Thyroid gland (tissue), 4 donors: ENCODE measurements around the gene EIF4A3. TPM values are rescaled to one million over a fixed set of nuclear protein-coding genes. Genes with fewer than 3 reads are reported as not detected.

Experiments
- DNase-seq, 2 donors: peaks; one replicate each; pipeline ENCODE4 v3.0.0-alpha.2; 2019
- H3K27ac ChIP-seq, 3 donors: fragments of 200-600 bp; sonication (generic); 1 replicate in 2 of 3; 2 replicates in 1 of 3; pipeline ENCODE4 v1.5.1; 2016 to 2019; ENCODE audit warnings: mild to moderate bottlenecking in 1 of 3, moderate library complexity in 1 of 3
- H3K27me3 ChIP-seq: fragments of 200-600 bp; sonication (generic); one replicate; pipeline ENCODE4 v1.5.1; 2019
- H3K36me3 ChIP-seq, 2 donors: fragments of 200-600 bp; sonication (generic); one replicate each; pipeline ENCODE4 v1.5.1; 2016 to 2019
- H3K4me1 ChIP-seq, 2 donors: fragments of 200-600 bp; sonication (generic); one replicate each; pipeline ENCODE4 v1.5.1; 2017 to 2019
- H3K4me3 ChIP-seq, 3 donors: fragments of 200-600 bp; sonication (generic); replicated peaks in 1 of 3; 1 replicate in 2 of 3; 2 replicates in 1 of 3; pipeline ENCODE4 v1.5.1; 2016; ENCODE audit warnings: mild to moderate bottlenecking in 1 of 3
- H3K9me3 ChIP-seq: fragments of 200-600 bp; sonication (generic); one replicate; pipeline ENCODE4 v1.5.1; 2017
- CTCF ChIP-seq, 6 experiments: fragments of 200-600 bp in 3 of 6; fragments of 450-650 bp in 3 of 6; sonication (generic) in 3 of 6; IDR thresholded peaks; one replicate each; pipeline ENCODE4 v1.5.1; 2016 to 2019; ENCODE audit warnings: antibody characterized with exemption in 6 of 6, mild to moderate bottlenecking in 2 of 6, inconsistent platforms in 1 of 6, moderate library complexity in 1 of 6
- POLR2A ChIP-seq, 2 donors: fragments of 450-650 bp; IDR thresholded peaks; one replicate each; pipeline ENCODE4 v1.6.1; 2017; ENCODE audit warnings: antibody characterized with exemption in 2 of 2, mild to moderate bottlenecking in 2 of 2, moderate library complexity in 1 of 2
- WGBS, 2 donors: methylation state at CpG; one replicate each; pipeline ENCODE4 v1.1.5; 2017; 5-methylcytosine and 5-hydroxymethylcytosine counted together
- intact Hi-C: fragments of 100-400 bp; cut with DNase I; formaldehyde crosslinking; loops from one replicate; pipeline ENCODE4 v1.15.1; 2023
- total RNA-seq, 4 donors: library from RNA; depleted of rRNA; stranded (reverse); fragments of >200 nt; gene quantifications; one replicate each; pipeline ENCODE4 v1.2.3, GENCODE V29; 2016

EIF4A3 gene
- total RNA-seq, 4 donors from 2014 or later = 42.9 to 79.8 (median 47.4) TPM

- Histone ChIP-seq H3K9me3 (no peaks in the 10 kb centered on the region), H3K27me3 (no peaks in the 10 kb centered on the region), H3K27ac (no peak overlapping the region), H3K36me3 (no peaks in the 10 kb centered on the region), H3K4me3 (no peak overlapping the region), H3K4me1 (peaks cover 0 to 7% of the 10 kb centered on the region in 2 donors)
- 79 to 85% methylated on average over 16 of the region's 16 CpGs for WGBS, 2 donors
- no peak for TF ChIP-seq CTCF (IDR thresholded peaks at IDR 0.05)
- intact Hi-C loops = no loop called here
- no peak for DNase-seq
These were observed 40.2 kb upstream of the EIF4A3 start for GRCh38 chr17:80187090-80187489.

- intact Hi-C loops = no loop called here
- DNase-seq = no peak
- TF ChIP-seq POLR2A (IDR thresholded peaks at IDR 0.05) = no peak
- TF ChIP-seq CTCF (IDR thresholded peaks at IDR 0.05) = no peak
- Histone ChIP-seq H3K27ac (no peak overlapping the region), H3K36me3 (no peaks in the 10 kb centered on the region), H3K4me1 (peaks cover 0 to 7% of the 10 kb centered on the region in 2 donors), H3K27me3 (no peaks in the 10 kb centered on the region), H3K9me3 (no peaks in the 10 kb centered on the region), H3K4me3 (no peak overlapping the region)
- 85% methylated on average over 9 of the region's 9 CpGs for WGBS, 2 donors
These were observed 39.0 kb upstream of the EIF4A3 start for GRCh38 chr17:80185968-80186367.

- H3K36me3 ChIP-seq = no peaks in the 10 kb centered on the region
These were observed 37.4 kb upstream of the EIF4A3 start for GRCh38 chr17:80184423-80184714.

GRCh38 chr17:80183581-80184422 is 36.9 kb upstream of the EIF4A3 start:
- H3K36me3 ChIP-seq = no peaks in the 10 kb centered on the region
- H3K27me3 ChIP-seq = no peaks in the 10 kb centered on the region
- peaks cover 0 to 7% of the 10 kb centered on the region in 2 donors for H3K4me1 ChIP-seq
- intact Hi-C loops = no loop called here
- no peak for TF ChIP-seq CTCF (IDR thresholded peaks at IDR 0.05)
- no peak for TF ChIP-seq POLR2A (IDR thresholded peaks at IDR 0.05)
- 83 to 90% methylated on average over 24 to 25 of the region's 26 CpGs for WGBS, 2 donors
- H3K27ac ChIP-seq = no peak overlapping the region
- no peak for DNase-seq
- H3K4me3 ChIP-seq = no peak overlapping the region
- H3K9me3 ChIP-seq = no peaks in the 10 kb centered on the region

More at GRCh38 chr17:80184423-80184714, 37.4 kb upstream of the EIF4A3 start:
- no peaks in the 10 kb centered on the region for H3K27me3 ChIP-seq
- no peak overlapping the region for H3K4me3 ChIP-seq
- peaks cover 0 to 7% of the 10 kb centered on the region in 2 donors for H3K4me1 ChIP-seq
- H3K9me3 ChIP-seq = no peaks in the 10 kb centered on the region
- no peak for DNase-seq
- TF ChIP-seq CTCF (IDR thresholded peaks at IDR 0.05) = no peak
- TF ChIP-seq POLR2A (IDR thresholded peaks at IDR 0.05) = no peak
- no peak overlapping the region for H3K27ac ChIP-seq
- intact Hi-C loops = no loop called here
- 83 to 94% methylated on average over 9 to 10 of the region's 10 CpGs for WGBS, 2 donors

GRCh38 chr17:80182845-80183223 is 35.9 kb upstream of the EIF4A3 start:
- Histone ChIP-seq H3K36me3 (no peaks in the 10 kb centered on the region), H3K27ac (no peak overlapping the region), H3K4me3 (no peak overlapping the region), H3K9me3 (no peaks in the 10 kb centered on the region), H3K4me1 (peaks cover 0 to 4% of the 10 kb centered on the region in 2 donors), H3K27me3 (no peaks in the 10 kb centered on the region)
- WGBS, 2 donors = 82 to 88% methylated on average over 11 to 12 of the region's 12 CpGs
- no peak for TF ChIP-seq POLR2A (IDR thresholded peaks at IDR 0.05)
- TF ChIP-seq CTCF (IDR thresholded peaks at IDR 0.05) = no peak
- intact Hi-C loops = no loop called here
- no peak for DNase-seq
